ENCODE measurements around the gene KRTAP1-1.

GRCh38 chr17:41015454-41015853, 25.8 kb downstream of the KRTAP1-1 start:
- no peak for TF ChIP-seq POLR2A (IDR thresholded peaks at IDR 0.05; ENCODE audit: low read length)
- TF ChIP-seq CTCF (IDR thresholded peaks at IDR 0.05) = no peak
- no peak for TF ChIP-seq JUNB (IDR thresholded peaks at IDR 0.05)
- TF ChIP-seq EP300 (IDR thresholded peaks at IDR 0.05) = no peak
- TF ChIP-seq RCOR1 (IDR thresholded peaks at IDR 0.05; ENCODE audit: low read depth, low read length) = no peak
- TF ChIP-seq POLR2AphosphoS2 (conservative IDR thresholded peaks at IDR 0.05; ENCODE audit: low read length) = no peak

All from A549 (cell line).